HG02981 (cell line): ENCODE measurements around the gene IRX2.

ENCODE experiments used
- ATAC-seq: cut with Tn5 transposase; IDR thresholded peaks from one replicate; pipeline ENCODE4 v1.9.1; 2021; ENCODE audit warnings: mild to moderate bottlenecking, moderate library complexity; ENCODE audit not compliant: unreplicated experiment

The IRX2 gene

DNA sequence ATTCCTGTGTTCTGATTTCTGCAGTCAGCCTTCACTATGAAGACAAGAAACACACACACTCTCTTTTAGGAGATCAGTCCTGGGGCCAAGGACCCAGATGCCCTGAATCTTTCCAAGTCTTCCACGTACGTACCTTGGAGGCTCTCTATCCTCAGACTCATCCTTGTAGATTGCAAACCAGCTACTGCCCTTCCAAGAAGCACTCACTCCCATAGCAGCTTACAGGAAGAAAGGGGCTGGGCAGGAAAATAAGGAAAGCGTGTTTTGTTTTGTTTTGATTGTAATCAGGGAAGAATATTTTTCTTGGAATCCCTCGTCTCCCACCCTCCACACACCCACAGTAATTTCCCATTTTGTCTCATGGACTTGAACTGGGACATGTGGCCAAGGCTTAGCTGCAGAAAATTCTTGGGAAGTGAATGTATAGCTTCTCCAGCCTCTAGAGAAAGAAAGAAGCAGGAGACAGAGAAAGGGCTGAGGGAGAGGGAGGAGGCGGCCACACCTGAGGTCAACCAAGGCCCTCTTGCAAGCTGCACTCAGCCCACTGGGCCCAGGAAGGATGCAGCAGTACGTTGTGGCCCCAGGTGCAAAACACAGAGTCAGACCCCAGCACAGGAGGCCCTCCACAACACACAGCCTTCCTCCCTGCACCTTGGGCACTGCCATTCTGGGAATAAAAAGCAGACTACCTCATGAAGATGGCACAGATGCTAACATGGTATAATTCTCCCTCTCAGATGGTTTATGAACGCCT, 29.9 kb downstream of the IRX2 start:
- no peak for ATAC-seq

- no peak for ATAC-seq
These were observed 32.1 kb downstream of the IRX2 start for GRCh38 chr5:2719332-2719731.

GRCh38 chr5:2718115-2718514, 33.4 kb downstream of the IRX2 start:
- no peak for ATAC-seq

- no peak for ATAC-seq
These were observed 35.6 kb downstream of the IRX2 start for GRCh38 chr5:2715856-2716255.

DNA sequence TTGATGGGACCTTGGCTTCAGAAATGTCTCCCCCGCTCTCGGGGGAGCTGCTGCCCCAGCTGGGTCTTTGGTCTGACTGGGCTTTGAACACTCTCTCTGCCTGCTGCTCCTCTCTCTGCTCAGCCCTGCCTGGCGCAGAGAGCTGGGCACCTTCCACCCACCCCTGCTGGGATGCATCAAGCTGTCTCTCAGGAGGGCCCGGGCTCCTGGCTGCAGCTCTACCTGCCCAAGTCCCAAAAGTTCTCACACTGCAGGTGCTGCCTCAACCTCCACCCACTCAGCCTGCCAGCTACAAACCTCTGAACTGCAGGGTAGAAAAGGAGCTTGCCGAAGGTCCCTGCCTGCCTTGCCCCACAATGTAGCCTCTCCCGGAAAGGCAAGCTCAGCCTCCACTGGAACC, 36.7 kb downstream of the IRX2 start:
- no peak for ATAC-seq

GRCh38 chr5:2714026-2714425, 37.5 kb downstream of the IRX2 start:
- ATAC-seq: no peak

GRCh38 chr5:2711446-2712425, 39.7 kb downstream of the IRX2 start:
- no peak for ATAC-seq

- no peak for ATAC-seq
These were observed 40.6 kb downstream of the IRX2 start for GRCh38 chr5:2710910-2711309.

- ATAC-seq: no peak
These were observed 41.3 kb downstream of the IRX2 start for GRCh38 chr5:2709976-2710689.

- no peak for ATAC-seq
These were observed 42.7 kb downstream of the IRX2 start for GRCh38 chr5:2708751-2709150.

GRCh38 chr5:2708132-2708531, 43.3 kb downstream of the IRX2 start:
- no peak for ATAC-seq

DNA sequence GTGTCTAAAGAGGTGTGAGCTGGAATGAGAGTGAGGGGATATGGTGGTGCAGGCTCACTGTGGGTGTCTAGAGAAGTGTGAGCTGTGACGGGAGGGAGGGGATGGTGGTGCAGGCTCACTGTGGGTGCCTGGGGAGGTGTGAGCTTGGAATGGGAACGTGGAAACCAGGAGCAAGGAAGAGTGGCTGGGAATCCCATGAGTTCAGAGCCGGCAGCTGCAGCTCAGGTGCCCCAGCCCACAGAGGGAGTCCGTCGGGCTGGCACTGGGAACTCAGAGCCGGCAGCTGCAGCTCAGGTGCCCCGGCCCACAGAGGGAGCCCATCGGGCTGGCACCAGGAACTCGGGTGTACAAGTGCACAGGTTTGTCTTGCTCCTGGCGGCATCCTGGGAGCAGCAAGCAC, 45.6 kb downstream of the IRX2 start:
- no peak for ATAC-seq

GRCh38 chr5:2704806-2705645, 46.5 kb downstream of the IRX2 start:
- ATAC-seq: no peak

GRCh38 chr5:2704111-2704510, 47.4 kb downstream of the IRX2 start:
- ATAC-seq: no peak

DNA sequence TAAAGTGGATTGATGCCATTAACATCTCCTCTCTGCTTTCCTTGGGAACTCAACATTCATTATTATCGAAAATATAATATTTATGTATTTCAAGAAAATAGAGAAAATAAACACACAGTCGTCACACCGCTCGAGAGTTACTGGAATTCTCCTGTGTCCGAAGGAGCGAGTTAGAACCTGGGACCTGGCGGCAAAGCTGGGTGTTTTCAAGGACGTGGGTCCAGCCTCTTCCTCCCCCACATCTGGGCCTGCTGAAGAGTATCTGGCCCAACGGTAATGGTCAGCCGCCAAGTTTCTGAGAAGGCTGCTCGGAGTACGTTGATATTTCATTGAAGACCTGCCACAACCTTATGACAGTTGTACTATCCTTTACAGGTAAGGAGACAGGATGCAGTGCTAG, 47.9 kb downstream of the IRX2 start:
- no peak for ATAC-seq

DNA sequence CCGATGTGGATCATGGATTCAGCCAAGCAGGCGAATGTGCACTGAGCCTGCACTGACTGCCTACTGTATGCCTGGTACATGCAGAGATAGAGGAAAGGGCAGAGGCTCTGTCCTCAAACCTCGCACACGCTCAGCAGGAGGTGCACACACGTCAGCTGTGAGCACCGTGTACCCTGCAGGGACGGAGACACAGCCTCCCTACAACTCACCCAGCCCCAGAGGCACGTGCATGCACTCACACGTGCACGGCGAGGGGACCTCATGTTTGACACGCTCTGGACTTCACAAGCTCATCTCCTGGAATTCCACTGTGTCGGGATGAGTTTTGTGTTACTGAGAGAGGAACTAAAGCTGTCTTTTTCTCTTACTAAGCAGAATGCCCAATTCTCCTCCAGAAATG, 48.4 kb downstream of the IRX2 start:
- no peak for ATAC-seq

GRCh38 chr5:2702096-2702879, 49.2 kb downstream of the IRX2 start:
- ATAC-seq: no peak

DNA sequence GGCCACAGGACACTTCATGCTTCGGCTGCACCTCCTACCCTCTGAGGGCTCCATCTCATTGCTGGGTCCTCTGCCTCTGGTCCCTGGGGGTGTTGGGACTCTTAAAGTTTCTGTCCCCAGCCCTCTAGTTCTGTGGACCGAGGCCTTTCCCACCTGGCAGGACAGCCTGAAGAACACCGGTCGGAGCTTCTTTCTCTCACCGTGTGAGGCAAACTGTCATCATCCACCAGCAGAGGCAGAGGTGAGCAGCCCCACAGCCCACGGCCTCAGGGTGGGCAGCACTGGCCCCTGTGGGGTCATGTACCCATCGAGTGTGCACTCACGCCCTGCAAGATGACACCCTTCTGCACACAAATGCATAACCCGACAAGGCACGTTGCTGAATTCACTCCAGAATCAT, 49.9 kb downstream of the IRX2 start:
- ATAC-seq: no peak

GRCh38 chr5:2700876-2701275, 50.6 kb downstream of the IRX2 start:
- no peak for ATAC-seq

DNA sequence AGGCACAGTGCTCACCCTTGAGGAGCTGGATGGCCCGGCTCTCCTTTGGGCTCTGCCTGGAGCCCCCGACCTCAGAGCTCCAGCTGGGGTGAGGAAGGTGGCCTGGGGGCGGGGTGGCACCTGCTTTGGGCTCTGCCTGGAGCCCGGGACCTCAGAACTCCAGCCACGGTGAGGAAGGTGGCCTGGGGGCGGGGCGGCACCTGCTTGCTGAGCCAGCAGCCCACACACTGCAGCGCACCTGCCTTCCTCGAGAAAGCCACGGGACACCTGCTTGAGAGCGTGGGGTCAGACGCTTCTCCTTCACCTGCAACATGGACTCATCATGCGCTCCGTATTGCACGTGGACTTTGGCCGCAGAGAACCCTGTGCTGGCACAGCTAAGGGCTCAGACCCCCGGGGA, 51.8 kb downstream of the IRX2 start:
- no peak for ATAC-seq
